Cerebellar cortex (tissue), 1 donor: Measurements from ENCODE around the gene C1orf50.
"Not testable (repeated sequence)": the region's sequence is repeated elsewhere in the genome, so short reads cannot be mapped to it uniquely, and the experiment has no call there.

ENCODE experiments used
- DNase-seq: peaks from one replicate; pipeline ENCODE4 v3.0.0-alpha.2; 2015; ENCODE audit warnings: low spot score

C1orf50 gene

GRCh38 chr1:42801832-42802473, 34.9 kb downstream of the C1orf50 start:
- no peak for DNase-seq

GRCh38 chr1:42806171-42806570, 39.1 kb downstream of the C1orf50 start:
- DNase-seq: peak; percentile 63

GRCh38 chr1:42806593-42806992, 39.5 kb downstream of the C1orf50 start:
- DNase-seq: no peak

- no peak for DNase-seq
Measured at GRCh38 chr1:42807056-42807668, 40.1 kb downstream of the C1orf50 start.

GRCh38 chr1:42814815-42815214, 47.8 kb downstream of the C1orf50 start:
- DNase-seq: not testable (repeated sequence)

- DNase-seq: peak; percentile 4
Measured at GRCh38 chr1:42815941-42816584, 49.0 kb downstream of the C1orf50 start.

GRCh38 chr1:42816585-42817439, 49.8 kb downstream of the C1orf50 start, which contains the start of the genes ERMAP and SVBP:
TSS of gene ERMAP (plus strand) at chr1:42817122. CDS start at chr1:42830449, 13,327 bp downstream.
TSS of gene SVBP (minus strand) at chr1:42817397. CDS start at chr1:42816544, 853 bp downstream.
- DNase-seq: peak; percentile 87

GRCh38 chr1:42817440-42817767, 50.4 kb downstream of the C1orf50 start:
- no peak for DNase-seq

- peak; percentile 15 for DNase-seq
Measured at GRCh38 chr1:42817976-42818375, 50.9 kb downstream of the C1orf50 start.

GRCh38 chr1:42820813-42821212, 53.8 kb downstream of the C1orf50 start:
- no peak for DNase-seq

GRCh38 chr1:42821690-42822089, 54.6 kb downstream of the C1orf50 start:
- DNase-seq: no peak

GRCh38 chr1:42822800-42823392, 55.8 kb downstream of the C1orf50 start:
- DNase-seq: no peak

- DNase-seq: no peak
Measured at GRCh38 chr1:42824481-42825035, 57.5 kb downstream of the C1orf50 start.

GRCh38 chr1:42825036-42825851, 58.2 kb downstream of the C1orf50 start:
- DNase-seq: no peak
